Right lobe of liver (tissue), 4 donors: ENCODE measurements around the gene KCNA1.

Experiments used
- POLR2A ChIP-seq: fragments of 450-650 bp; IDR thresholded peaks from one replicate; pipeline ENCODE4 v1.6.1; 2017; ENCODE audit warnings: antibody characterized with exemption, mild to moderate bottlenecking
- TF ChIP-seq, protein P1 (sequence below), 4 donors: fragments of 200-600 bp in 3 of 4; fragments of 450-650 bp in 1 of 4; IDR thresholded peaks; one replicate each; pipeline versions ENCODE4 v1.5.1 to v1.8.0; 2016 to 2022; ENCODE audit warnings: antibody characterized with exemption in 4 of 4, mild to moderate bottlenecking in 2 of 4
- donor health status: DM: no; HTN: no; CAD: no.
- donor health status: DM: no; HTN: no; CAD: no.
- donor health status: DM: no; HTN: yes; CAD: no.

DNA sequence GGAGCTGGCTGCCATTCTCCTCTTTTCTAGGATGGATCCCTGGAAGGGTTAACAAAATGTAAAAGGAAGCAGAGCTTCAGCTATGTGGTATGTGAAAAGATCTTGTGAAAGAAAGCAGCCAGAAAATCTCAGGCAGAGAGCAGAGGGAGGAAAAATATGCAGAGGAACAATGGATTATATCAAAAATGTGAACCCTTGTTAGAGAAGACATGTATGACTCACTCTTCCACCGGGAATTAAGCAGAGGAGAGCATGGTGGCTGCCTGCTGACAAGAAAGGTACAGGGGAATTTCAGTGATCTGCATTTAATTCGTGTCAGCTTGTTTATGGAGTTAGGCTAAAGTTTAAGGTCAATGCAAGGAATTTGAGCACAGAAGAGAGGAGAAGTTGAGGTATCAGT, 46.3 kb downstream of the KCNA1 start:
- TF ChIP-seq, protein P1, sequence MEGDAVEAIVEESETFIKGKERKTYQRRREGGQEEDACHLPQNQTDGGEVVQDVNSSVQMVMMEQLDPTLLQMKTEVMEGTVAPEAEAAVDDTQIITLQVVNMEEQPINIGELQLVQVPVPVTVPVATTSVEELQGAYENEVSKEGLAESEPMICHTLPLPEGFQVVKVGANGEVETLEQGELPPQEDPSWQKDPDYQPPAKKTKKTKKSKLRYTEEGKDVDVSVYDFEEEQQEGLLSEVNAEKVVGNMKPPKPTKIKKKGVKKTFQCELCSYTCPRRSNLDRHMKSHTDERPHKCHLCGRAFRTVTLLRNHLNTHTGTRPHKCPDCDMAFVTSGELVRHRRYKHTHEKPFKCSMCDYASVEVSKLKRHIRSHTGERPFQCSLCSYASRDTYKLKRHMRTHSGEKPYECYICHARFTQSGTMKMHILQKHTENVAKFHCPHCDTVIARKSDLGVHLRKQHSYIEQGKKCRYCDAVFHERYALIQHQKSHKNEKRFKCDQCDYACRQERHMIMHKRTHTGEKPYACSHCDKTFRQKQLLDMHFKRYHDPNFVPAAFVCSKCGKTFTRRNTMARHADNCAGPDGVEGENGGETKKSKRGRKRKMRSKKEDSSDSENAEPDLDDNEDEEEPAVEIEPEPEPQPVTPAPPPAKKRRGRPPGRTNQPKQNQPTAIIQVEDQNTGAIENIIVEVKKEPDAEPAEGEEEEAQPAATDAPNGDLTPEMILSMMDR (IDR thresholded peaks at IDR 0.05): no peak
- TF ChIP-seq POLR2A: no peak
